ENCODE data around the gene PKD2L2.

DNA sequence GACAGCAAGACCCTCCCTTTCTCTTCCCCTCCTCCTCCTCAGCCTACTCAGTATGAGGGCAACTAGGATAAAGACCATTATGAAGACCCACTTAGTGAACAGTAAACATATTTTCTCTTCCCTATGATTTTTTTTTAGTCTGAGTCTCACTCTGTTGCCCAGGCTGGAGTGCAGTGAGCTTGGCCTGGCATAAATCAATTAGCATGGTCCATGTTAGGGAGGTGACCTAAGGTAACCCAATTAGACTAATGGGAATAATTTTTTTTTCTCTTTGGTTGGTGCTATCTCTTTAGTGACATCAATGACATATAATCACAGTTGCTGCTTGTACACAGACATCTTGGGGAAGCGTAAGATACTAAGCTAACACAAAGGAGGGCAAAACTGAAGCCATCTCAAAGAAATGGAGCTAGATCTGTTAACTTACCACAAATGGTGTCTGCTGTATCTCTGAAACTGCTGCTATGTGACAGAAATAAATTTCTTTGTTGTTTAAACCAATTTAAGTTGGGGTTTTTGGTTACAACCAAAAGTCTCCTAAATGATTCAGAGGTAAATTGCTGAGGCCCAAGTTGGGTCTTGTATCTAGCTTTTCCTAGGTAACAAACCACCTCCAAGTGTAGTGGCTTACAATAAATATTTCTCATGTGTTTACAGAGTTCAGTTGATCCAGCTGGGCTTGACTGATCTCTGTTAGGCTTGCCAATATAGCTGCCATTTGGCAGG lies 13.3 kb downstream of the PKD2L2 start:
- TF ChIP-seq, protein P1, sequence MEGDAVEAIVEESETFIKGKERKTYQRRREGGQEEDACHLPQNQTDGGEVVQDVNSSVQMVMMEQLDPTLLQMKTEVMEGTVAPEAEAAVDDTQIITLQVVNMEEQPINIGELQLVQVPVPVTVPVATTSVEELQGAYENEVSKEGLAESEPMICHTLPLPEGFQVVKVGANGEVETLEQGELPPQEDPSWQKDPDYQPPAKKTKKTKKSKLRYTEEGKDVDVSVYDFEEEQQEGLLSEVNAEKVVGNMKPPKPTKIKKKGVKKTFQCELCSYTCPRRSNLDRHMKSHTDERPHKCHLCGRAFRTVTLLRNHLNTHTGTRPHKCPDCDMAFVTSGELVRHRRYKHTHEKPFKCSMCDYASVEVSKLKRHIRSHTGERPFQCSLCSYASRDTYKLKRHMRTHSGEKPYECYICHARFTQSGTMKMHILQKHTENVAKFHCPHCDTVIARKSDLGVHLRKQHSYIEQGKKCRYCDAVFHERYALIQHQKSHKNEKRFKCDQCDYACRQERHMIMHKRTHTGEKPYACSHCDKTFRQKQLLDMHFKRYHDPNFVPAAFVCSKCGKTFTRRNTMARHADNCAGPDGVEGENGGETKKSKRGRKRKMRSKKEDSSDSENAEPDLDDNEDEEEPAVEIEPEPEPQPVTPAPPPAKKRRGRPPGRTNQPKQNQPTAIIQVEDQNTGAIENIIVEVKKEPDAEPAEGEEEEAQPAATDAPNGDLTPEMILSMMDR (tag by site-specific recombination; IDR thresholded peaks at IDR 0.05): no peak
- no peak for TF ChIP-seq ZNF624 (tag by site-specific recombination; IDR thresholded peaks at IDR 0.05)
- TF ChIP-seq KLF16 (tag by site-specific recombination; IDR thresholded peaks at IDR 0.05): no peak
- TF ChIP-seq ZBTB1 (tag by site-specific recombination; IDR thresholded peaks at IDR 0.05): no peak
- no peak for TF ChIP-seq TCF7L2 (IDR thresholded peaks at IDR 0.05; ENCODE audit: borderline replicate concordance, low read depth, low read length)
- no peak for TF ChIP-seq MEIS1 (CRISPR knock-in tag; IDR thresholded peaks at IDR 0.05; ENCODE audit: borderline replicate concordance)
- no peak for TF ChIP-seq ZNF776 (tag by site-specific recombination; IDR thresholded peaks at IDR 0.05; ENCODE audit: borderline replicate concordance)
- TF ChIP-seq, protein P2, sequence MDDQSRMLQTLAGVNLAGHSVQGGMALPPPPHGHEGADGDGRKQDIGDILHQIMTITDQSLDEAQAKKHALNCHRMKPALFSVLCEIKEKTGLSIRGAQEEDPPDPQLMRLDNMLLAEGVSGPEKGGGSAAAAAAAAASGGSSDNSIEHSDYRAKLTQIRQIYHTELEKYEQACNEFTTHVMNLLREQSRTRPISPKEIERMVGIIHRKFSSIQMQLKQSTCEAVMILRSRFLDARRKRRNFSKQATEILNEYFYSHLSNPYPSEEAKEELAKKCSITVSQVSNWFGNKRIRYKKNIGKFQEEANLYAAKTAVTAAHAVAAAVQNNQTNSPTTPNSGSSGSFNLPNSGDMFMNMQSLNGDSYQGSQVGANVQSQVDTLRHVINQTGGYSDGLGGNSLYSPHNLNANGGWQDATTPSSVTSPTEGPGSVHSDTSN (CRISPR knock-in tag; IDR thresholded peaks at IDR 0.05): no peak
- TF ChIP-seq, protein P3, sequence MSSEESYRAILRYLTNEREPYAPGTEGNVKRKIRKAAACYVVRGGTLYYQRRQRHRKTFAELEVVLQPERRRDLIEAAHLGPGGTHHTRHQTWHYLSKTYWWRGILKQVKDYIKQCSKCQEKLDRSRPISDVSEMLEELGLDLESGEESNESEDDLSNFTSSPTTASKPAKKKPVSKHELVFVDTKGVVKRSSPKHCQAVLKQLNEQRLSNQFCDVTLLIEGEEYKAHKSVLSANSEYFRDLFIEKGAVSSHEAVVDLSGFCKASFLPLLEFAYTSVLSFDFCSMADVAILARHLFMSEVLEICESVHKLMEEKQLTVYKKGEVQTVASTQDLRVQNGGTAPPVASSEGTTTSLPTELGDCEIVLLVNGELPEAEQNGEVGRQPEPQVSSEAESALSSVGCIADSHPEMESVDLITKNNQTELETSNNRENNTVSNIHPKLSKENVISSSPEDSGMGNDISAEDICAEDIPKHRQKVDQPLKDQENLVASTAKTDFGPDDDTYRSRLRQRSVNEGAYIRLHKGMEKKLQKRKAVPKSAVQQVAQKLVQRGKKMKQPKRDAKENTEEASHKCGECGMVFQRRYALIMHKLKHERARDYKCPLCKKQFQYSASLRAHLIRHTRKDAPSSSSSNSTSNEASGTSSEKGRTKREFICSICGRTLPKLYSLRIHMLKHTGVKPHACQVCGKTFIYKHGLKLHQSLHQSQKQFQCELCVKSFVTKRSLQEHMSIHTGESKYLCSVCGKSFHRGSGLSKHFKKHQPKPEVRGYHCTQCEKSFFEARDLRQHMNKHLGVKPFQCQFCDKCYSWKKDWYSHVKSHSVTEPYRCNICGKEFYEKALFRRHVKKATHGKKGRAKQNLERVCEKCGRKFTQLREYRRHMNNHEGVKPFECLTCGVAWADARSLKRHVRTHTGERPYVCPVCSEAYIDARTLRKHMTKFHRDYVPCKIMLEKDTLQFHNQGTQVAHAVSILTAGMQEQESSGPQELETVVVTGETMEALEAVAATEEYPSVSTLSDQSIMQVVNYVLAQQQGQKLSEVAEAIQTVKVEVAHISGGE (tag by site-specific recombination; conservative IDR thresholded peaks at IDR 0.05; ENCODE audit: low read depth): no peak
- TF ChIP-seq, protein P4, sequence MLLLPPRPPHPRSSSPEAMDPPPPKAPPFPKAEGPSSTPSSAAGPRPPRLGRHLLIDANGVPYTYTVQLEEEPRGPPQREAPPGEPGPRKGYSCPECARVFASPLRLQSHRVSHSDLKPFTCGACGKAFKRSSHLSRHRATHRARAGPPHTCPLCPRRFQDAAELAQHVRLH (tag by site-specific recombination; IDR thresholded peaks at IDR 0.05): no peak
- TF ChIP-seq ZNF24 (tag by site-specific recombination; IDR thresholded peaks at IDR 0.05): no peak
- TF ChIP-seq ZNF701 (tag by site-specific recombination; IDR thresholded peaks at IDR 0.05): no peak
